Measurements from ENCODE around the gene AEBP2. TPM values are rescaled to one million over a fixed set of nuclear protein-coding genes. Genes with fewer than 3 reads are reported as not detected.

AEBP2 gene
- total and polyA plus RNA-seq, 9 of the 15 experiments (the other 6 are each of a cell fraction or from before 2014, with no cell fraction given), result 5.7 to 43.7 (median 10.3) TPM

DNA sequence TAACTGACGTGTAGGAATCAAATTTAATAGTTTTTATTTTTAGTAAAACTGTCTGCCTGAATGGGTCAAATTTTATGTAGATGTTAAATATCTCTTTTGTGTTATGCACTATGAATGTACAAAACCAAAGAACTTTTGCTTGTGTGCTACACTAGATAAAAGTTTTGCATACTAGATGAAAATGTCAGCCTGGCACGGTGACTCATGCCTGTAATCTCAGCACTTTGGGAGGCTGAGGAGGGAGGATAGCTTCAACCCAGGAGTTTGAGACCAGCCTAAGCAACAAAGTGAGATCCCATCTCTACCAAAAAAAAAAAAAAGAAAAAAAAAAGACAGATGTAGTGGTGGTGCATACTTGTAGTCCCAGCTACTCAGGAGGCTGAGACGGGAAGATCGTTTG, 11.1 kb downstream of the AEBP2 start (continued):
- TF ChIP-seq ZNF318 (IDR thresholded peaks at IDR 0.05; ENCODE audit: borderline replicate concordance in 1 of 2, low read depth in 1 of 2) (no peak), PTBP1 (IDR thresholded peaks at IDR 0.05; ENCODE audit: low read depth, low read length) (no peak), XRCC3 (IDR thresholded peaks at IDR 0.05) (no peak), FOSL1 (tag; conservative IDR thresholded peaks at IDR 0.05) (peak; percentile 43; the same call in 1 of the 2 replicates), RCOR1 (IDR thresholded peaks at IDR 0.05; ENCODE audit: borderline replicate concordance in 1 of 2, low read depth in 2 of 2, low read length in 2 of 2) (0 out of 4 replicates have a peak, but pooled peaks of 1 of the 2 experiments have one; percentile 6), RFX1 (IDR thresholded peaks at IDR 0.05) (no peak)

Measured in K562 (cell line).